NCI-H748 (cell line): ENCODE data around the gene CPE.

ENCODE experiments used
- DNase-seq: peaks from one replicate; lab custom pipeline; 2025; ENCODE audit not compliant: unreplicated experiment; lab: John Stamatoyannopoulos, UW

CPE gene

GRCh38 chr4:165542476-165542875 is 163.7 kb downstream of the CPE start:
- DNase-seq: no peak
